Measurements from ENCODE around the gene NREP. TPM values are rescaled to one million over a fixed set of nuclear protein-coding genes. Genes with fewer than 3 reads are reported as not detected.

The NREP gene
- total RNA-seq, 1 donor from 2014 or later, result 756 TPM

GRCh38 chr5:111783537-111783936 is 26.5 kb upstream of the NREP start:
- no peaks in the 10 kb centered on the region for H3K27me3 Mint-ChIP-seq (ENCODE audit: low read depth)
- TF ChIP-seq CTCF (IDR thresholded peaks at IDR 0.05; ENCODE audit: unreplicated experiment), result no peak
- no peak for DNase-seq (ENCODE audit: low spot score in 2 of 2, unreplicated experiment in 2 of 2)
- no peak overlapping the region for H3K4me3 Mint-ChIP-seq
- H3K4me1 Mint-ChIP-seq, result peaks cover 25% of the 10 kb centered on the region
- no peaks in the 10 kb centered on the region for H3K9me3 Mint-ChIP-seq
- no peak overlapping the region for H3K27ac Mint-ChIP-seq
- H3K36me3 Mint-ChIP-seq, result no peaks in the 10 kb centered on the region

GRCh38 chr5:111782216-111782615 is 25.2 kb upstream of the NREP start:
- Mint-ChIP-seq H3K36me3 (no peaks in the 10 kb centered on the region), H3K27ac (no peak overlapping the region), H3K4me3 (no peak overlapping the region), H3K4me1 (peaks cover 28% of the 10 kb centered on the region), H3K9me3 (no peaks in the 10 kb centered on the region), H3K27me3 (ENCODE audit: low read depth) (no peaks in the 10 kb centered on the region)
- DNase-seq (ENCODE audit: low spot score in 2 of 2, unreplicated experiment in 2 of 2), result no peak
- TF ChIP-seq CTCF (IDR thresholded peaks at IDR 0.05; ENCODE audit: unreplicated experiment), result no peak

- Mint-ChIP-seq H3K9me3 (no peaks in the 10 kb centered on the region), H3K4me1 (peaks cover 37% of the 10 kb centered on the region), H3K27ac (no peak overlapping the region), H3K27me3 (ENCODE audit: low read depth) (no peaks in the 10 kb centered on the region), H3K36me3 (no peaks in the 10 kb centered on the region), H3K4me3 (no peak overlapping the region)
- DNase-seq (ENCODE audit: low spot score in 2 of 2, unreplicated experiment in 2 of 2), result no peak
- no peak for TF ChIP-seq CTCF (IDR thresholded peaks at IDR 0.05; ENCODE audit: unreplicated experiment)
These were observed 24.2 kb upstream of the NREP start for GRCh38 chr5:111781200-111781599.

- peak overlapping the region; percentile 30 for H3K27ac Mint-ChIP-seq
- H3K36me3 Mint-ChIP-seq, result no peaks in the 10 kb centered on the region
- no peaks in the 10 kb centered on the region for H3K9me3 Mint-ChIP-seq
- no peak overlapping the region for H3K4me3 Mint-ChIP-seq
- TF ChIP-seq CTCF (IDR thresholded peaks at IDR 0.05; ENCODE audit: unreplicated experiment), result no peak
- H3K4me1 Mint-ChIP-seq, result peaks cover 48% of the 10 kb centered on the region
- no peak for DNase-seq (ENCODE audit: low spot score in 2 of 2, unreplicated experiment in 2 of 2)
- H3K27me3 Mint-ChIP-seq (ENCODE audit: low read depth), result no peaks in the 10 kb centered on the region
These were observed 22.9 kb upstream of the NREP start for GRCh38 chr5:111779922-111780292.

DNA sequence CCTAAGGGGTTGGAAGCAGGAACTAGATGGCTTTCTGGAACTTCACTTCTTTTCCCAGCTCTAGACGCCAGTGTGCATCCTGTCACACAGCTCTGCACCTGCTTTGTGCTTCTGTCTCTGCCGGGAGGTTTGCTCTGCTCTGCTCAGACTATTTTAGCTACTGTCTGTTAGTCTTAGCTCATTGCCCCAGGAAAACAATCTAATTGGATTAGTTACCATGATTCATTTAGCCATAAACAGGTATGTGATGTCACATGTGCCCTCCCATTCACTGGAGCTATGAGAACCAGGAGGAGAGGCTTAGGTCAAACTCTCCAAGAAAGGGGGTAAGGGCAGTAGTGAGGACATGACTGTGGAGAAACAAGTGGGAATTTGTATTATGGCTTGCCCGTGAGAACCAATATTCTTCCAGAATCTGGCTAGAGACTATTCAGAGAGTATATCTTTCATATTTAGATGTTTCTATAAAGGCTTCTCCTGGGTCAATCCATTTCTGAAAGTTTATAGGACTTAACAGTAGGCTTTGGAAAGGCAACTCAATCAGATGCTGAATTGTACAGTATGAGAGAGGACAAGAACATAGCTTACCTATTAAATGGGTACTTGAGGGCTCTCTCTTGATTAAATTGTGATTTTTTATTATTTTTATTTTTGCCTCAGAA is 22.4 kb upstream of the NREP start:
- Mint-ChIP-seq H3K27me3 (ENCODE audit: low read depth) (no peaks in the 10 kb centered on the region), H3K4me1 (peaks cover 53% of the 10 kb centered on the region), H3K9me3 (no peaks in the 10 kb centered on the region), H3K27ac (peak overlapping the region; percentile 37), H3K36me3 (no peaks in the 10 kb centered on the region), H3K4me3 (no peak overlapping the region)
- no peak for DNase-seq (ENCODE audit: low spot score in 2 of 2, unreplicated experiment in 2 of 2)
- TF ChIP-seq CTCF (IDR thresholded peaks at IDR 0.05; ENCODE audit: unreplicated experiment), result no peak
